ENCODE measurements around the gene GCNT2.
"Not testable (repeated sequence)": the region's sequence is repeated elsewhere in the genome, so short reads cannot be mapped to it uniquely, and the experiment has no call there.

Gene GCNT2

GRCh38 chr6:10514049-10514780, 6.9 kb upstream of the GCNT2 start:
- DNase-seq = no peak

GRCh38 chr6:10516953-10517352, 4.2 kb upstream of the GCNT2 start:
- no peak for DNase-seq

DNA sequence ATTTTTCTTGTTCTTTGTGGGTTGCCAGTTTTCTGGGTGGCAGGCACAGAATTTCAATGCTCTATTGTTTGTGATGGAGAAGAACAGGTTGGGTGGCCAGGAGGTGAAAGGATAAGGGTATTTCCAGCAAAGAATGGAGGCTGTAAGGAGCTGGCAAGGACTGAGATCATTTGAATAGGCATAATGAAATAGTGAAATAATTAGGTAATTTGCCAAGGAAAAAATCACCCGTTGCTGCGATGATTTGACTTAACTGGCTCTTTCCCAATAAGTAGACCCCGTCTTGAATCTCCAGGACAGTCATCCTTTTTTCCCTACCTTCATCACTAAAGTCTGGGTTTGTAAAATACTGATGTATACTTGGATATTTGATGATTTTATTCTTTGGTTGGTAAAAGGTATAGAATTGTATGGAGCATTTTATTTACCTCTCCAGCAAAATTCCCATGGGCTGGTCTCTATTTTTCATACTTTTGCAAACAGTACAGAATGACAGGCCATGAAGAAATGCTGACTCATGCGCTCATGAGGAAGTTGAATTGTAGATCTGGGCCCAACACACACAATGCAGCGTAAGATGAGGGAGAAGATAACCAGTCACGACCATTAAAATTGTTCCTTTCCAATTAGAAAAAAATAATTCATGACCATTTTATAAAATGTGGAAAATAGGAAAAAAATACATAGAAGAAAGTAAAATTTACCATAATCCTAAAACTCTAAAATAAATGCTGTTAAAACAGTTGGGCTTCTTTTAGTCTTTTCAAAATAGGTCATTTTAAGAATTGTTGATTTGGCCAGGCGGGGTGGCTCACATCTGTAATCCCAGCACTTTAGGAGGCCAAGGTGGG, 2.4 kb upstream of the GCNT2 start:
- no peak for DNase-seq

DNA sequence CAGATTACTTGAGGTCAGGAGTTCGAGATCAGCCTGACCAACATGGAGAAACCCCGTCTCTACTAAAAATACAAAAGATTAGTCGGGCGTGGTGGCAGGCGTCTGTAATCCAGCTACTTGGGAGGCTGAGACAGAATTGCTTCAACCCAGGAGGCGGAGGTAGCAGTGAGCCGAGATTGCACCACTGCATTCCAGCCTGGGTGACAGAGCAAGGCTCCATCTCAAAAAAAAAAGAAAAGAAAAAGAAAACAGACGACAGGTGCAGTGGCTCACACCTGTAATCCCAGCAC, 1.8 kb upstream of the GCNT2 start:
- not testable (repeated sequence) for DNase-seq

GRCh38 chr6:10520468-10520867, 683 bp upstream of the GCNT2 start:
- no peak for DNase-seq

GRCh38 chr6:10522929-10523573, 1.9 kb downstream of the GCNT2 start:
- DNase-seq = no peak

GRCh38 chr6:10526156-10526555, 5.0 kb downstream of the GCNT2 start:
- no peak for DNase-seq

- DNase-seq = peak; percentile 39 to 73
Measured at GRCh38 chr6:10528158-10528981, 7.2 kb downstream of the GCNT2 start.

GRCh38 chr6:10529231-10529801, 8.2 kb downstream of the GCNT2 start:
- DNase-seq = no peak

DNA sequence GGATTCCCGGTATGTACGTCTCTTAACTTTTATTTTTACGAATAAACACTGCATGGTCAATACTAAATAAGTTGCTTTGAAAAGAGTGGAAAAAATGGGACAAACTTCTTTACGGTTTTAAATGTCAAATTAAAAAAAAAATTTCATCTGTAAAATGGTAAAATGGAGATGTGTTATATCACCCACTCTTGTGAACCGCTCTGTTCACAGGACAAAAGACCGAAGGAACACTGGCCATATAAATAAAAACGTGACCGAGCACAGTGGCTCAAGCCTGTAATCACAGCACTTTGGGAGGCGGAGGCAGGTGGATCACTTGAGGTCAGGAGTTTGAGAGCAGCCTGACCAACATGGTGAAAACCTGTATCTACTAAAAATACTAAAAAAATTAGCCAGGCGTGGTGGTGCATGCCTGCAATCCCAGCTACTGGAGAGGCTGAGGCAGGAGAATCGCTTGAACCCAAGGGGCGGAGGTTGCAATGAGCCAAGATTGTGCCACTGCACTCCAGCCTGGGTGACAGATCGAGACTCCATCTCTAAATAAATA, 8.8 kb downstream of the GCNT2 start:
- not testable (repeated sequence) for DNase-seq

- peak in 1 of 2 experiments; percentile 31 for DNase-seq
Measured at GRCh38 chr6:10531503-10531902, 10.4 kb downstream of the GCNT2 start.

GRCh38 chr6:10531942-10532341, 10.8 kb downstream of the GCNT2 start:
- peak in 1 of 2 experiments; percentile 15 for DNase-seq

- no peak for DNase-seq
Measured at GRCh38 chr6:10532392-10532791, 11.2 kb downstream of the GCNT2 start.

DNA sequence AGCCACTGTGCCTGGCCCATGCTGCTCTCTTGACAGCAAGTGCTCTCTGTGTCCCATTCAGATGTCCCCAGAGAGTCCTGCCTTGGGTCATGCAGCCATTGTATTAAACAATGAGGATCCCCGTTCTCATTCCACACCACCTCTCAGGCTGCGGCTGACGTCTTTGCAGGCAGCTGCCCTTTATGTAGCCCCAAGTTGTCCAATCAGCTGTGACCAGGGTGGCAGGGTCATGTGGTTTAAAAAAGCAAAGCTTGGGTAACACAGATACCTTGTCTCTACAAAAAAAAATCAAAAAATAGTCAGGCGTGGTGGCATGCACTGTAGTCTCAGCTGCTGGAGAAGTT, 13.2 kb downstream of the GCNT2 start:
- no peak for DNase-seq

- DNase-seq = no peak
Measured at GRCh38 chr6:10535193-10535592, 14.0 kb downstream of the GCNT2 start.

GRCh38 chr6:10537726-10538125, 16.6 kb downstream of the GCNT2 start:
- DNase-seq = no peak

- DNase-seq = no peak
Measured at GRCh38 chr6:10540073-10540746, 19.1 kb downstream of the GCNT2 start.

GRCh38 chr6:10541591-10541990, 20.4 kb downstream of the GCNT2 start:
- DNase-seq = no peak

DNA sequence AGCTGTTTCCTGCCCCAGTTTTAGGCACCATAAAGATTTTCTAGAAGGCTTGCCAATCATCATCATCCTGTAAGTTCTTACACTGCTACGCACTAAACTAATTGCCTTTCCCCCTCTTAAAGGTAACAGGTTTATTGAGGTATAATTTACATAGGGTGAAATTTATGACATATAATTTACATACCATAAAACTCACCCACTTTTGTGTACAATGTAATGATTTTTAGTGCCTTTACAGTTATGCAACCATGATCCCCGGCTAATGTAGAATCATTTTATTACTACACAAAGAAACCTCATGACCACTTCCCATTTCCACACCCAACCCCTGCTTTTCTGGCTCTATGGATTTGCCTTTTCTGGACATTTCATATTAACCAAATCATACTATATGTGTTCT, 21.1 kb downstream of the GCNT2 start:
- DNase-seq = no peak

GRCh38 chr6:10543488-10543887, 22.3 kb downstream of the GCNT2 start:
- DNase-seq = no peak

GRCh38 chr6:10545482-10545881, 24.3 kb downstream of the GCNT2 start:
- no peak for DNase-seq

- no peak for DNase-seq
Measured at GRCh38 chr6:10547809-10548208, 26.7 kb downstream of the GCNT2 start.
